GM12874 (cell line): ENCODE measurements around the gene DDX11.

Experiments
- TF ChIP-seq, protein P1 (sequence below): IDR thresholded peaks from 2 replicates; pipeline ENCODE4 v1.5.1; 2011; ENCODE audit warnings: low read depth, mild to moderate bottlenecking, control low read depth, low read length, moderate library complexity; ENCODE audit not compliant: insufficient read depth

The DDX11 gene

DNA sequence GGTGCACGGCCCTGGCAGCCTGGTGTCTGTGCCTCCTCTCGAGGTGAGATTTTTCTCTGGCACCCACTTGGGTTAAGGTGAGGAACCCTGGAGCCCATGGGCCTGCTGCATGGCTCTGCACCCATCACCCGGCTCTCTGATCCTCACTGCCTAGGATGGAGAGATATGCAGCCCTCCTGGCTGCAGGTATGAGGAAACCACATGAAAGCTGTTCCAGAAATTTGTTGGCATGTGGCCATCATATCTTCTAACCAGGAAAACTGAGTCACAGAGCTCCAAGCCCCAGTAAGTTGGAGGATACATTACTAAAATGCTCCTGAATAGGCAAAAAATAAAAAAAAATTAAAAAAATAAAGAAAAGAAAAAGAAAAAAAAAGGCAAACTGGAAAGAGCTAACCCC lies 39.3 kb upstream of the DDX11 start:
- TF ChIP-seq, protein P1, sequence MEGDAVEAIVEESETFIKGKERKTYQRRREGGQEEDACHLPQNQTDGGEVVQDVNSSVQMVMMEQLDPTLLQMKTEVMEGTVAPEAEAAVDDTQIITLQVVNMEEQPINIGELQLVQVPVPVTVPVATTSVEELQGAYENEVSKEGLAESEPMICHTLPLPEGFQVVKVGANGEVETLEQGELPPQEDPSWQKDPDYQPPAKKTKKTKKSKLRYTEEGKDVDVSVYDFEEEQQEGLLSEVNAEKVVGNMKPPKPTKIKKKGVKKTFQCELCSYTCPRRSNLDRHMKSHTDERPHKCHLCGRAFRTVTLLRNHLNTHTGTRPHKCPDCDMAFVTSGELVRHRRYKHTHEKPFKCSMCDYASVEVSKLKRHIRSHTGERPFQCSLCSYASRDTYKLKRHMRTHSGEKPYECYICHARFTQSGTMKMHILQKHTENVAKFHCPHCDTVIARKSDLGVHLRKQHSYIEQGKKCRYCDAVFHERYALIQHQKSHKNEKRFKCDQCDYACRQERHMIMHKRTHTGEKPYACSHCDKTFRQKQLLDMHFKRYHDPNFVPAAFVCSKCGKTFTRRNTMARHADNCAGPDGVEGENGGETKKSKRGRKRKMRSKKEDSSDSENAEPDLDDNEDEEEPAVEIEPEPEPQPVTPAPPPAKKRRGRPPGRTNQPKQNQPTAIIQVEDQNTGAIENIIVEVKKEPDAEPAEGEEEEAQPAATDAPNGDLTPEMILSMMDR: no peak

DNA sequence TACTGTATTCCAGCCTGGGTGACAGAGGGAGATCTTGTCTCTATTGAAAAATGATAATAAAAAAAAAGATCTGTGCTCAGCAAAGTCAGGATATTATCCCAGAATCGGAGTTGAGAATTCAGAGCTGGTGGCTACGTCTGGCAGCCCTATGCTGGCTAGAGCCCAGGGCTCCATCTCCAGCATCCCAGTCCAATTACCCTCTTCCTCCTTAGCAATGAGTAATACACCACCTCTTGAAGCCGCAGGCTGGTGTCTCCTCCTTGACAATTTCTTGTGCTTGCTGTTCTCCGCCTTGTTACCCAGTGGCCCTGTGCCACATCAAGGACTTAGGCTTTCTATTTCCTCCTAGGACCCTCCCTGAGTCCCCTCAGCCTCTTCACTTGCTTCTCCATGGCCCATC lies 38.4 kb upstream of the DDX11 start:
- TF ChIP-seq, protein P1: no peak

DNA sequence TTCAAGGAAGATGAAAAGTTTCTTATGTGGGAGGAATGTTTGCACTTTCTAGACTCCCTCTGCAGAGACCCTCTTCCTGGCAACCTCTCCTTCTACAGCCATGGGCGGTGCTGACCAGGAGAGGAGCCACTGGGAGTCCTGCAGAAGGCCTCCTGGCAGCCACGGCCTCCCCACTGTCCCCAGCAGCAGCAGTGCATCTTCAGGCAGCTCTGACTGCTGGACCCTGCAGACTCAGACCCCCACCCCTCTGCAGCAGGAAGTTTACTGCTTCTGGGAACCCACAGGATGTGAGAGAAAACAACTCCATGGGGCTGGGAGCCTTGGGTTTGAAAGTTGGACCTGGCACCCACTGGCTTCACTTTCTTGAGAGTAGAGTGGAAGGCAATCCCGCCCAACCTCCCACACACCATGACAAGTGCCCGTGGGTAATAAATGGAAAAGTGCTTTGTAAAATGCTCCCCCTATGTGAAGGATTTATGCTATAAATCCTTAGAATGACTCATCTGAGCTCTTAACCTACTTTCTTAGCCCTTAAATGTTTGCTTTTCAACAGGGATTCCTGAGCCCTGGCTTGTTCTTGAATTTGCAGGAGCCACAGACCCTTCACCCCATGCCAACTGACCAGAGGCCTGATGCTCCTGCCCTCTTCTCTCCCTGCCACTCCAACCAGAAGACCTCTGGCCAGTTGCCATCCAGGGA lies 37.5 kb upstream of the DDX11 start:
- TF ChIP-seq, protein P1: no peak

DNA sequence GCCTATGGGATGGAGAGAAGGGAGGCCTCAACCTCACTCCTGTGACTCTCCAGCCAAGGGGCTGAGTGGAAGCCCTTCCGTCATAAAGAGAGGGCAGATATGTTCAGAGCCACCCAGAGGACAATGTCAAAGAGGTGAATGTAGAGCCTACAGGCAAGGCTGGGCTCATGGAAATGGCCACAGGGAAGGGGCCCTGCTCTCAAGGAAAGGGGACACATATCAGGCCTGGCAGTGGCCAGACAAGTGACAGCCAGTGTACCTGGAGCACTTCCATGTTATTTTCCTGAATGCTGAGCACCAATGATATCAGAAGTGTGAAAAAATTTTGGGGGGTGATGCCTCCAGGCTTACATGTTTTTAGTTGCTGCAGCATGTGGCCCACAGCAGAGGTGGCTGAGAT lies 36.6 kb upstream of the DDX11 start:
- TF ChIP-seq, protein P1: no peak

DNA sequence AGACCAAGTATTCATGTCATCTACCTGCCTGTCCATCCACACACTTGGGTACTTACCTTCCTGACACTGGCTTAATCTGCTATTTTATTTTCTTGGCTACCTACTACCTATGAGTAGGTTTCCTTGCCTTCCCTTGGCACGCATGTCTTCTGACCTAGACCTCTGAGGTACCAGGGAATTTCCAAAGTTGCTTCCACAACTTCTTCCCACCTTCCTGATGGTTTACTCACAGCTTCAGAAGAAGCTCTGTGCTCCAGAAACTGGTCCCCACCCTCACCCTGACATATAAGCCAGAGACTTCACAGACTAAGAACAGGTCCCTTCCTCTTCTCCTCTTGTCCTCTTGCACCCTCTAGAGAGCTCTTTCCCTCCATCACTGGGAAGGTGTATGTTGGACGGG lies 35.7 kb upstream of the DDX11 start:
- TF ChIP-seq, protein P1: no peak

DNA sequence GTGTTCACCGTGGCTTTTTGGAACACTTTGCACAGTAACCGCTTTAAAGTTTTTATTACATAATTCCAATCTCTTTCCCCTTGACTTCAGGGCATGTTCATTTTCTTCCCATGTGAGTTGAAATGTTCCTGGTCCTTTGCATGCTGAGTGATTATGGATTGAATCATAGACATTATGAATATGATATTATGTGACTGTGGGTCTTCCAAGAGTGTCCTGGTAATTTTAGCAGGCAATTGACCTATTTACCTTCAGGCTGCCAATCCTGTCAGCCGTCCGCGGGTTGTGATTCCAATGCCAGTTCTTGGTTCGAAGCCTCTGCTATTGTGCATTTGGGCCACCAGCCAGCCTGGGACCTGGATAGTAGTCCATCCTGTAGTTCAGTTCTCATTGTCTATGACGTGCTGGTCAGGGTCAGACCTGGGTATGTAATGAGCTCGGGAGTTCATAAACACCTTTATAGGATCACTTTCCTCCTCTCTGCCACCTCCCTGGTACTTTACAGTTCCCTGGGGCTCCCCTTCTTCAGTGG lies 32.6 kb upstream of the DDX11 start:
- TF ChIP-seq, protein P1: no peak

DNA sequence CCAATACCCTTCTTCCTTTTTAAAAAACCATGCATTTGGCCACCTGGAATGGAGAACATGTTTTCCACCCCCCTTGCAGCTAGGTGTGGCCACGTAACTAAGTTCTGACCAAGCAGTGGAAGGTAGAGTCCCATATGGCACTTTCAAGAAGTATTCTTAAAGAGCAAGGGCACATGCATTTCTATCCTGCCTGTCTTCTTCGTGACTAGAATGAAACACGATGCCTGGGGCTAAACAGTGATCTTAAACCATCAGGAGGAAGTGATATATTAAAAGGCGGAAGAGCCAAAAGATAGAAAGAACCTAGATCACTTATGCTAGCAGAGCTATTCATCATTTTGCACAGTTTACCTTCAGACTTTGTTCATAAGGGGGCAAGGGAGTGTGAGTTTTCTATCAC lies 16.0 kb upstream of the DDX11 start:
- TF ChIP-seq, protein P1: no peak
